HepG2 (cell line): ENCODE data around the gene NNAT. TPM values are rescaled to one million over a fixed set of nuclear protein-coding genes. Genes with fewer than 3 reads are reported as not detected.
A peak's percentile ranks its signal among the peaks of the same experiment; 100 is the strongest.

ENCODE experiments used
- ATAC-seq: fragments of 200-7000 bp; cut with Tn5 transposase; 3 replicates; pipeline ENCODE4 v1.9.1; 2020; ENCODE audit warnings: mild to moderate bottlenecking, moderate library complexity
- BruUV-seq: library from RNA; stranded (reverse); fragments of 400-500 nt; replicated peaks from 2 replicates; lab custom pipeline; 2021; lab: Mats Ljungman, UMichigan
- CTCF ChIA-PET: fragments of 300-600 bp; formaldehyde crosslinking; extraction: SDS; loops from one replicate; lab custom pipeline; 2021; ENCODE audit warnings: low total read pairs, inconsistent platforms, low intra/inter-chr PET ratio; lab: Yijun Ruan, JAX
- POLR2A ChIA-PET: fragments of 350-600 bp; sonication (Branson Sonifier 250); formaldehyde crosslinking; loops from one replicate; lab custom pipeline; 2020; ENCODE audit warnings: antibody characterized with exemption, inconsistent platforms; lab: Yijun Ruan, JAX
- DNase-seq: peaks from one replicate; pipeline ENCODE4 v3.0.0-alpha.2; 2015; ENCODE audit warnings: low spot score
- FAIRE-seq: peaks from 3 replicates; lab custom pipeline; 2011; peaks lifted over from hg19 to GRCh38; lab: Jason Lieb, UNC
- H2AFZ ChIP-seq: one replicate; pipeline ENCODE4 v1.6.1; 2011; ENCODE audit warnings: low read length, inconsistent platforms
- H3K27ac ChIP-seq: fragments of 300-600 bp; 3 replicates; pipeline ENCODE4 v1.8.0; 2011; ENCODE audit warnings: mixed run types, mild to moderate bottlenecking, mixed read lengths, low read length, inconsistent platforms; ENCODE audit not compliant: insufficient read depth; ENCODE audit errors: extremely low read length
- H3K27me3 ChIP-seq, 2 experiments: fragments of 200-600 bp in 1 of 2; 2 replicates in 1 of 2; 3 replicates in 1 of 2; pipeline versions ENCODE4 v1.6.0 to v1.8.0; 2011; ENCODE audit warnings: low read length in 2 of 2, mild to moderate bottlenecking in 2 of 2, moderate library complexity in 2 of 2, inconsistent platforms in 1 of 2; ENCODE audit not compliant: insufficient read depth in 2 of 2, control insufficient read depth in 1 of 2
- H3K36me3 ChIP-seq, 2 experiments: fragments of 200-600 bp in 1 of 2; replicated peaks in 1 of 2; 2 replicates in 1 of 2; 3 replicates in 1 of 2; pipeline versions ENCODE4 v1.5.1 to v1.8.0; 2011; ENCODE audit warnings: low read length in 2 of 2, inconsistent platforms in 1 of 2; ENCODE audit not compliant: insufficient read depth in 2 of 2, control insufficient read depth in 1 of 2
- H3K4me1 ChIP-seq: 2 replicates; pipeline ENCODE4 v1.5.1; 2012; ENCODE audit warnings: low read length, inconsistent platforms; ENCODE audit not compliant: insufficient read depth
- H3K4me2 ChIP-seq: 2 replicates; pipeline ENCODE4 v1.6.0; 2011; ENCODE audit warnings: low read depth, low read length, inconsistent platforms
- H3K4me3 ChIP-seq, 3 experiments: fragments of 200-600 bp in 1 of 3; sonication (generic), shearing (Covaris generic) in 1 of 3; replicated peaks in 1 of 3; 2 replicates each; pipeline ENCODE4 v1.5.1; 2011 to 2016; ENCODE audit warnings: low read length in 3 of 3, inconsistent platforms in 2 of 3, low read depth in 2 of 3, mild to moderate bottlenecking in 2 of 3, control low read depth in 1 of 3, mixed read lengths in 1 of 3; ENCODE audit not compliant: insufficient read depth in 1 of 3
- H3K79me2 ChIP-seq: one replicate; pipeline ENCODE4 v1.6.1; 2011; ENCODE audit warnings: low read length, inconsistent platforms; ENCODE audit not compliant: insufficient read depth
- H3K9ac ChIP-seq: 2 replicates; pipeline ENCODE4 v1.6.0; 2011; ENCODE audit warnings: mild to moderate bottlenecking, low read depth, low read length, inconsistent platforms; ENCODE audit not compliant: insufficient read depth
- H3K9me3 ChIP-seq: 2 replicates; pipeline ENCODE4 v1.5.1; 2012; ENCODE audit warnings: mild to moderate bottlenecking, low read length
- H4K20me1 ChIP-seq: 2 replicates; pipeline ENCODE4 v1.6.0; 2011; ENCODE audit warnings: inconsistent platforms, mild to moderate bottlenecking, low read length, moderate library complexity; ENCODE audit not compliant: insufficient read depth
- AHDC1 ChIP-seq: sonication (generic); formaldehyde crosslinking; IDR thresholded peaks from 2 replicates; pipeline ENCODE4 v1.5.1; 2020; ENCODE audit warnings: mild to moderate bottlenecking, missing genetic modification reagents, borderline replicate concordance
- BHLHE40 ChIP-seq: IDR thresholded peaks from 2 replicates; pipeline ENCODE4 v1.6.1; 2011; ENCODE audit warnings: low read length, improper control_type of control experiment
- ETV5 ChIP-seq: IDR thresholded peaks from 2 replicates; pipeline ENCODE4 v1.6.1; 2018; ENCODE audit warnings: missing biosample characterization, missing genetic modification reagents, inconsistent platforms, borderline replicate concordance
- HNF4A ChIP-seq: sonication (generic); formaldehyde crosslinking; IDR thresholded peaks from 2 replicates; pipeline ENCODE4 v1.4.0; 2020; ENCODE audit warnings: missing genetic modification reagents
- HNF4G ChIP-seq, 2 experiments: sonication (generic) in 1 of 2; formaldehyde crosslinking in 1 of 2; IDR thresholded peaks; 2 replicates each; pipeline versions ENCODE4 v1.4.0 to v1.6.1; 2011 to 2020; ENCODE audit warnings: borderline replicate concordance in 2 of 2, low read depth in 2 of 2, mild to moderate bottlenecking in 2 of 2, low read length in 1 of 2, missing genetic modification reagents in 1 of 2, moderate library complexity in 1 of 2
- NR2F1 ChIP-seq, 2 experiments: fragments of 450-650 bp in 1 of 2; formaldehyde crosslinking in 1 of 2; IDR thresholded peaks; 2 replicates each; pipeline versions ENCODE4 v1.5.0 to v1.6.1; 2016 to 2020; ENCODE audit warnings: mild to moderate bottlenecking in 1 of 2, missing compliant biosample characterization in 1 of 2, missing genetic modification reagents in 1 of 2, moderate library complexity in 1 of 2
- NR2F6 ChIP-seq, 2 experiments: IDR thresholded peaks; 2 replicates each; pipeline ENCODE4 v1.6.1; 2016; ENCODE audit warnings: antibody characterized with exemption in 1 of 2, mild to moderate bottlenecking in 1 of 2
- PPARG ChIP-seq: conservative IDR thresholded peaks from 2 replicates; pipeline ENCODE4 v1.6.1; 2016; ENCODE audit warnings: missing biosample characterization, missing genetic modification reagents
- SAP130 ChIP-seq: IDR thresholded peaks from 2 replicates; pipeline ENCODE4 v1.6.1; 2016; ENCODE audit warnings: low read depth
- SIN3A ChIP-seq: IDR thresholded peaks from 2 replicates; pipeline ENCODE4 v1.6.1; 2011; ENCODE audit warnings: low read depth, mild to moderate bottlenecking, control low read depth, low read length, borderline replicate concordance
- TRAFD1 ChIP-seq: sonication (generic); formaldehyde crosslinking; IDR thresholded peaks from 2 replicates; pipeline ENCODE4 v1.5.1; 2020; ENCODE audit warnings: missing genetic modification reagents, mild to moderate bottlenecking, borderline replicate concordance
- ZNF331 ChIP-seq: sonication (generic); formaldehyde crosslinking; IDR thresholded peaks from 2 replicates; pipeline ENCODE4 v1.4.0; 2020; ENCODE audit warnings: missing genetic modification reagents
- ZNF335 ChIP-seq: sonication (generic); formaldehyde crosslinking; IDR thresholded peaks from 2 replicates; pipeline ENCODE4 v1.4.0; 2020; ENCODE audit warnings: missing genetic modification reagents
- ZNF644 ChIP-seq: IDR thresholded peaks from 2 replicates; pipeline ENCODE4 v1.6.1; 2016; ENCODE audit warnings: low read depth
- ZNF713 ChIP-seq: sonication (generic); formaldehyde crosslinking; IDR thresholded peaks from 2 replicates; pipeline ENCODE4 v1.4.0; 2020; ENCODE audit warnings: mild to moderate bottlenecking, missing genetic modification reagents
- ZNF773 ChIP-seq: sonication (generic); formaldehyde crosslinking; IDR thresholded peaks from 2 replicates; pipeline ENCODE4 v1.4.0; 2020; ENCODE audit warnings: missing genetic modification reagents, borderline replicate concordance
- WGBS: methylation state at CpG from one replicate; pipeline ENCODE4 v1.1.6; 2017; ENCODE audit warnings: low lambda C conversion rate; 5-methylcytosine and 5-hydroxymethylcytosine counted together
- in situ Hi-C: cut with HindIII; loops from 2 replicates; pipeline ENCODE4 v1.10.0; 2017; ENCODE audit warnings: low pct_unique_long_range_greater_than_20kb; ENCODE audit not compliant: extremely low pct_ligation_motif_present
- intact Hi-C: fragments of 100-400 bp; cut with micrococcal nuclease; formaldehyde crosslinking; loops from one replicate; pipeline ENCODE4 v1.10.0; 2022; ENCODE audit not compliant: unreplicated experiment
- polyA plus RNA-seq, 8 experiments: library from polyadenylated mRNA; depleted of rRNA in 3 of 8; stranded (reverse) in 7 of 8; unstranded in 1 of 8; fragments of >200 nt; fragmentation: Illumina TruSeq in 4 of 8; extraction: Trizol in 4 of 8; gene quantifications; 2 replicates each; pipeline versions ENCODE4 v1.2.1 to v1.2.3, GENCODE V29; 2011 to 2016; ENCODE audit warnings: low read depth in 4 of 8, missing spikeins in 1 of 8, mixed read lengths in 1 of 8; ENCODE audit not compliant: insufficient read depth in 1 of 8
- total RNA-seq, 5 experiments: library from RNA; depleted of rRNA; stranded (reverse); fragments of >200 nt; fragmentation: Illumina TruSeq; extraction: Trizol; gene quantifications; 2 replicates each; pipeline ENCODE4 v1.2.3, GENCODE V29; 2016; ENCODE audit warnings: low read depth in 1 of 5

Gene NNAT
- total and polyA plus RNA-seq, 2 of the 13 experiments (the other 11 are each of a cell fraction or from before 2014, with no cell fraction given), result not detected

GRCh38 chr20:37516811-37517750, 4.0 kb upstream of the NNAT start:
- Histone ChIP-seq H3K4me1 (peaks cover 38% of the 10 kb centered on the region), H3K4me2 (no peak overlapping the region), H3K36me3 (peaks cover 20 to 53% of the 10 kb centered on the region in 2 experiments), H2AFZ (no peak overlapping the region), H3K27me3 (no peaks in the 10 kb centered on the region), H3K9ac (no peak overlapping the region), H3K9me3 (no peaks in the 10 kb centered on the region), H3K27ac (no peak overlapping the region), H3K79me2 (peaks cover 46% of the 10 kb centered on the region), H3K4me3 (no peak overlapping the region), H4K20me1 (peaks cover 18% of the 10 kb centered on the region)
- intact Hi-C loops (no loop called here), in situ Hi-C loops (no loop called here)
- ATAC-seq, result no peak
- no peak for FAIRE-seq
- ChIA-PET CTCF (no interaction called here), POLR2A (interaction anchor here (1.1 to 1.5 kb wide), 2 partner anchors 11 to 12 kb away, joined by 3 to 7 read pairs; partner anchors contain the start of gene BLCAP)
- no TSS peak for BruUV-seq
- DNase-seq, result no peak
- 88% methylated on average over 13 of the region's 13 CpGs for WGBS
- TF ChIP-seq ETV5 (CRISPR knock-in tag) (0 out of 2 replicates have a peak, but pooled peaks have one; percentile 18), NR2F6 (IDR thresholded peaks at IDR 0.05) (no peak), NR2F6 (CRISPR knock-in tag; IDR thresholded peaks at IDR 0.05) (peak; percentile 35; the same call in 1 of the 2 replicates), BHLHE40 (peak; percentile 76), ZNF773 (CRISPR knock-in tag) (no peak), SAP130 (CRISPR knock-in tag) (peak; percentile 14; the same call in 1 of the 2 replicates), ZNF335 (CRISPR knock-in tag) (0 out of 2 replicates have a peak, but pooled peaks have one; percentile 27), HNF4A (CRISPR knock-in tag) (peak; percentile 70), NR2F1 (CRISPR knock-in tag; IDR thresholded peaks at IDR 0.05) (peak in 1 of 2 experiments; percentile 38; a peak in 1 of 4 replicates), SIN3A (no peak), PPARG (peak; percentile 59; the same call in 1 of the 2 replicates), ZNF331 (CRISPR knock-in tag) (no peak), AHDC1 (CRISPR knock-in tag) (no peak), TRAFD1 (no peak), HNF4G (IDR thresholded peaks at IDR 0.05; ENCODE audit: borderline replicate concordance, low read depth, low read length) (peak; percentile 44; the same call in 1 of the 2 replicates), HNF4G (CRISPR knock-in tag; IDR thresholded peaks at IDR 0.05; ENCODE audit: borderline replicate concordance, low read depth) (no peak), ZNF644 (CRISPR knock-in tag) (peak; percentile 67), ZNF713 (CRISPR knock-in tag) (no peak)
